ENCODE data around the gene LCMT1. TPM values are rescaled to one million over a fixed set of nuclear protein-coding genes. Genes with fewer than 3 reads are reported as not detected.

LCMT1 gene
- polyA plus RNA-seq, 3 donors: 27.2 to 34.2 (median 33.1) TPM

DNA sequence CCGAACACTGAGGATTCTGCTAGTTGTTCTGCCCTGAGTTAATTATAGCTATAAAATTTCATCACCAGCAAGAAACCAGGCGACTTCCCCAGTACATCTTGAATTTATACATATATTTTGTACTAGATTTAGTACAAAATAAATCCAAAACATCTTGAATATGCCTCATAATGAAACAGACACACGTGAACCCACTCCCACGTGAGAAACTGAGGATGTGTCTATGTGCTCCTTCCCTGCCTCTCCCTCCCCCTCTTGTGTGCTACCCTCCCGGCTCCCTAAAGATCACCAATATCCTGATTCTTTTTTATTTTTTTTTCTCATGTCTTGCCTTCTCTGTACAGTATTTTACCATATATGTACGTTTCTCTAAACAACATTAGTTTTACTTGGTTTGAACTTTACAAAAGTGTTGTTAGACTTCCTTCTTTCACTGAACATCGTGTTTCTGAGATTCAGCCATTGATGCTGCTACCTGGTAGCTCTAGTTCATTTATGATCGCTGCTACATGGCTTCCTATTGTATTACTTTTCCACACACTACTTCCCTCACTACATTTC lies 1.1 kb upstream of the LCMT1 start:
- no peaks in the 10 kb centered on the region for H3K27me3 ChIP-seq (ENCODE audit: control insufficient read depth in 2 of 2, insufficient read depth in 2 of 2, low read length in 2 of 2)
- peaks cover 54% of the 10 kb centered on the region for H3K79me2 ChIP-seq (ENCODE audit: insufficient read depth, low read length)
- no peaks in the 10 kb centered on the region for H3K9me3 Mint-ChIP-seq
- H3K27ac ChIP-seq (ENCODE audit: low read depth in 1 of 2, low read length in 2 of 2): peak overlapping the region; percentile 74 to 90
- TF ChIP-seq CTCF (IDR thresholded peaks at IDR 0.05): no peak
- peaks cover 11 to 14% of the 10 kb centered on the region in 2 donors for H3K36me3 Mint-ChIP-seq
- peaks cover 41 to 43% of the 10 kb centered on the region in 2 donors for H3K4me1 ChIP-seq (ENCODE audit: control insufficient read depth in 1 of 2, insufficient read depth in 2 of 2, low read length in 2 of 2)
- peaks cover 5% of the 10 kb centered on the region for H4K20me1 ChIP-seq (ENCODE audit: insufficient read depth, low read length)
- peaks cover 0 to 1% (median 0%) of the 10 kb centered on the region in 3 donors for H3K27me3 Mint-ChIP-seq (ENCODE audit: low read depth in 3 of 3)
- DNase-seq: no peak
- intact Hi-C loops (cut with micrococcal nuclease): loop anchor here in 1 of 2 donors (5.0 kb wide), 1 partner anchor 63 kb away; no protein-coding TSS in a partner anchor
- H3K9me3 ChIP-seq (replicated peaks in 1 of 2; ENCODE audit: control insufficient read depth in 1 of 2, insufficient read depth in 1 of 2, low read length in 2 of 2): no peaks in the 10 kb centered on the region
- H3K4me3 Mint-ChIP-seq: peak overlapping the region; percentile 88 to 95
- 0% methylated on average over 2 of the region's 8 CpGs for WGBS (ENCODE audit: insufficient coverage)
- peak overlapping the region; percentile 95 for H2AFZ ChIP-seq (ENCODE audit: insufficient read depth, low read depth, low read length, poor library complexity, severe bottlenecking)
- peak overlapping the region; percentile 94 for H3K9ac ChIP-seq (ENCODE audit: insufficient read depth, low read length, poor library complexity, severe bottlenecking)
- peaks cover 5 to 14% of the 10 kb centered on the region in 2 donors for H3K36me3 ChIP-seq (replicated peaks in 1 of 2; ENCODE audit: control insufficient read depth in 1 of 2, insufficient read depth in 2 of 2, low read length in 2 of 2)
- H3K4me1 Mint-ChIP-seq: peaks cover 47% of the 10 kb centered on the region
- H3K4me2 ChIP-seq (replicated peaks; ENCODE audit: extremely low read depth, low read length, poor library complexity, severe bottlenecking): peak overlapping the region; percentile 96
- H3K27ac Mint-ChIP-seq: peak overlapping the region; percentile 8 to 94 (median 91)
- peak overlapping the region; percentile 59 to 96 (median 88) for H3K4me3 ChIP-seq (replicated peaks in 1 of 3; ENCODE audit: low read depth in 2 of 3, low read length in 3 of 3)

DNA sequence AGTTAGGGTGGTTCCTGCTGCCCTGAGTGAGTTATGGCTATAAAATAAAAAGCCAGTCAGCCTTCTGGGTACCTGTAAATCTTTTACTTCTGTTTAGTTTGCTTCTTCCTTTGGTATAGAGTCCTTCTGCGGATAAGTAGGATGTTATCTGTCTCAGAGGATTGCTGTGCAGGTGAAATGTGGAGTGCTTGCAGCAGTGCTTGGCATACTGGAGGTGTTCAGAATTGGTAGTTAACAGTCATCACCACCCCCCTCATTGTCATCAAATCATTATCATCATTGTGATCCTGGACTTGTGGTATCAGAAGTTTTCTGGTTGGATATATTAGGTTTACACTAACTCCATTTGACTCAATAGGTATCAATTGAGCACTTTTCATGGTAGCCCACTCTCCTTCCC lies 2.6 kb downstream of the LCMT1 start:
- no peak overlapping the region for H3K4me2 ChIP-seq (replicated peaks; ENCODE audit: extremely low read depth, low read length, poor library complexity, severe bottlenecking)
- peak overlapping the region in 2 of 7 donors; percentile 12 to 46 for H3K27ac Mint-ChIP-seq

More for the DNA sequence above, 2.6 kb downstream of the LCMT1 start:
- no peak overlapping the region for H3K4me3 ChIP-seq (replicated peaks in 1 of 3; ENCODE audit: low read depth in 2 of 3, low read length in 3 of 3)
- no peak overlapping the region for H2AFZ ChIP-seq (ENCODE audit: insufficient read depth, low read depth, low read length, poor library complexity, severe bottlenecking)
- Mint-ChIP-seq H3K4me1 (peaks cover 49% of the 10 kb centered on the region), H3K4me3 (no peak overlapping the region), H3K27me3 (ENCODE audit: low read depth in 3 of 3) (peaks cover 0 to 1% (median 0%) of the 10 kb centered on the region in 3 donors), H3K36me3 (peaks cover 32 to 40% of the 10 kb centered on the region in 2 donors), H3K9me3 (no peaks in the 10 kb centered on the region)
- H3K4me1 ChIP-seq (ENCODE audit: control insufficient read depth in 1 of 2, insufficient read depth in 2 of 2, low read length in 2 of 2): peaks cover 28% of the 10 kb centered on the region in 2 donors
- no CpG with 5 or more reads among the region's 1 CpG for WGBS (ENCODE audit: insufficient coverage)
- H3K27me3 ChIP-seq (ENCODE audit: control insufficient read depth in 2 of 2, insufficient read depth in 2 of 2, low read length in 2 of 2): no peaks in the 10 kb centered on the region
- H3K9ac ChIP-seq (ENCODE audit: insufficient read depth, low read length, poor library complexity, severe bottlenecking): no peak overlapping the region
- peaks cover 14 to 36% of the 10 kb centered on the region in 2 donors for H3K36me3 ChIP-seq (replicated peaks in 1 of 2; ENCODE audit: control insufficient read depth in 1 of 2, insufficient read depth in 2 of 2, low read length in 2 of 2)
- H4K20me1 ChIP-seq (ENCODE audit: insufficient read depth, low read length): peaks cover 11% of the 10 kb centered on the region
- H3K79me2 ChIP-seq (ENCODE audit: insufficient read depth, low read length): peaks cover 83% of the 10 kb centered on the region
- no peak overlapping the region for H3K27ac ChIP-seq (ENCODE audit: low read depth in 1 of 2, low read length in 2 of 2)
- no peak for TF ChIP-seq CTCF (IDR thresholded peaks at IDR 0.05)
- DNase-seq: no peak
- intact Hi-C loops (cut with micrococcal nuclease): loop anchor here in 1 of 2 donors (5.0 kb wide), 1 partner anchor 67 kb away; no protein-coding TSS in a partner anchor
- no peaks in the 10 kb centered on the region for H3K9me3 ChIP-seq (replicated peaks in 1 of 2; ENCODE audit: control insufficient read depth in 1 of 2, insufficient read depth in 1 of 2, low read length in 2 of 2)

Data from CD14-positive monocyte (primary cell).